ENCODE data around the gene CCDC68.
A peak's percentile ranks its signal among the peaks of the same experiment; 100 is the strongest.
"Not testable (repeated sequence)": the region's sequence is repeated elsewhere in the genome, so short reads cannot be mapped to it uniquely, and the experiment has no call there.

The CCDC68 gene

DNA sequence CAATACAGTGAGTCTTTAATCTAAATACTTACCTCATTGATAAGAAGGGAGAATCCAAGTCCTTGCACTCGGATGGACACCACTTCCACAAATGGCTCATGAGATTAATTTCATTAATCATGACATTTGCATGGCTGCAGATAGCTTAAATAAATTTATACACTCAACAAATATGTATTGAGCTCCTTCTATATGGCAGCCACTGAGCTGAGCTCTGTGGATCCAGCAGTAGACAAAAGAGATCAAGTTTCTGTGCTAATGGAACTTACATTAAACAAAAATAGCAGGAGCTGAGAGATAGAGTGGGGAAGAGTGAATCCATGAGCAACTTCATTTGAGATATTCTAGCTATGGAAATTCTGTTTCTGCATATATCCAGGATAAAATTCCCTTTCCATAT, 86.6 kb downstream of the CCDC68 start:
- DNase-seq = no peak

DNA sequence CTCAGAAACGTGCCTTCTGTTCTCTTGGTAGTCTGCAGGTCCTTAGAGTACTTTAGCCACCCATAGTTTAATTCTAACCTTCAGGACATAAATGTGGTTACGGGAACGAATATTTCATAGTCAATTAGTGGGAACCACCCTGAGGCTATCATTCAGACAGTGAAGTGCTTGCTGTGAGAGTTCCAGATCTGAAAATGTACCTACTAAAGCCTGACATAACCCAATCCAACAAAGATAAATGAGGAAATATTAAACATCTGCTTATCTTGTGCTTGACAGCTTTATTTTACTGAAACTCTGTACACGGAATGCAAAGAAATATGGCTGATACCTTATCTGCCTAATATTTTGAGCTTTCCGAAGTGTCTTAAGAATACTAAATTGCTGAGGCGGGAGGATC, 88.0 kb downstream of the CCDC68 start:
- no peak for DNase-seq

DNA sequence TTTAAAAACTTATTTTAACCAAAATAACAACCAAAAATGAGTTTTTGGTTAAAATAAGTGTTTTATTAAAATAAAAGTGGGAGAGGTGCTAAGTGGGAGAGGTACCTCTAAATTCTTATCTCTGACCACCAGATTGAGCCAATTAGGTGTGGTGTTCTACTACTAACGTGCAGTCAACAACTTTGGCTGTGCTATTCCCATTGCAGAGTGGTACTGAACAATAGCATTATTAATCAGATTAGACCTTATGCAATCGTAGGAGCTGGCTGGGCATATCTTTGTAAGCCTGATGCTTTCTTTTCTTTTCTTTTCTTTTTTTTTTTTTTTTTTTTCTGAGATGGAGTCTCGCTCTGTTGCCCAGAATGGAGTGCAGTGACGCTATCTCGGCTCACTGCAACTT, 92.1 kb downstream of the CCDC68 start:
- no peak for DNase-seq

DNA sequence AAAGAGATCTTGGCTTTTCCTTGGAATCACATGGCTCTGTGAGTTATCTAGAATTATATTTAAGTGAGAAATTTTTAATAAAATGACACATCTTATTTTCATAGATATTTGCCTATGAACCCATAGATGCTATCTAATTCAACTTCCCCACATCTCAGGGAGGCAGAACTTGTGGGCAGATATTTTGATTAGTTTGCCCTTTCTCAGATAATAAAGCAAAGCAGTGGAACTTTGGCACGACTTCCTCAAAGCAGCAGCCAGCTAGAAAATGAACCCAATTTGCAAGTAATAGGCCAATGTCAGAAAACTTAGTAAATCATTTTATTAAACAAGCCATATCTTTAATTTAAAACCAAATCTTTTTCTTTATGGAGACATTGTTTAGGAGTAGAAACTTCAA, 98.3 kb downstream of the CCDC68 start:
- DNase-seq = no peak

DNA sequence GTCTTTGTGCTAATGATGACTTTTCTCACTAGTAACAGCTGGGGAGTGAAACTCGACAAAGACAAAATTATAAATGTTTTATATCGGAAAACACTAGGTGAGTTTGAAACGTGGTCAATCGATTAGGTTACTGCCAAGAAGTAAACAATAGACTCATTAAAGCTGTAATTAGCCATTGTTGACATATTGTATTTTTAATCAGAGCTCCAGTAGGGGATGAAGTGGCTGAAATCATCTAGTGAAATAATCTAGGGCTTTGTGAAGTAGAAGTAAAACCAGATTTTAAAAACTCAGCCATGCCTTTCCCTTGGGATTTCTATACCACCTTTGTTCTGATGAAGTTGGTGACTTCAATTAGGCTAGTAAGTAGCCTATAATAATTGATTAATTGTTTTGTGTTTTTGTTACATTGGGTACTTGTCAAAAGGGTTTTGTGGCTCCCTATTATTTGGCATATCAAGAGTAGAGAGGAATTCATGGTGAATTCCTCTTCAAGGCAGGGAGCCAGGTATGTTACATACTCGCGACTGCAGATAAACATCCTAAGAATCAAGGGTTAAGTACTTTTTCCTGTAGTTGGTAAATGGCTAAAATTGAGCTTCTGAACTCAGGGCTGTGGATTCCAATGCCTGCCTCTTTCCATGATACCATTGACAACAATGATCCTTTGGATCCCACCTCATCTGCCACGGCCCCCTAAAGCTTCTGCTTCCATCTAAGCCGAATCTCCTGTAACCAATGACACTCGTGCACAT, 99.4 kb downstream of the CCDC68 start:
- DNase-seq = no peak

DNA sequence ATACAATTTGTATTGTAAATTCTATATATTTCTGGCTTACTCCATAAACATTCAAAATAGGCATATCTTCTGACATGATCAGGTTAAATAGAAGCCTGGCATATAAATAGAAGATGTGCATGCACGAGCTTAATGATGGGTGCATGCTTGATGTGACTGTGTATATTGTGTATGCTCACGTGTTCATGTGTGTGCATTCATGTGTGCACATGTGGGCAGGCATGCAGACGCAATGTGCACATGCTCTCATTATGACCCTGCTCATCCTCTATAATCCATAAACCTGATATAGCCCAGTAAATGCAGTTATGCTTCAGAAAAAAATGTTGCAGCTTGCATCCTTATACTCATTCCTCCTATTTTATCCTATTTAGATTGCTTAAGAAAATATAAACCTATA, 101.8 kb downstream of the CCDC68 start:
- no peak for DNase-seq

DNA sequence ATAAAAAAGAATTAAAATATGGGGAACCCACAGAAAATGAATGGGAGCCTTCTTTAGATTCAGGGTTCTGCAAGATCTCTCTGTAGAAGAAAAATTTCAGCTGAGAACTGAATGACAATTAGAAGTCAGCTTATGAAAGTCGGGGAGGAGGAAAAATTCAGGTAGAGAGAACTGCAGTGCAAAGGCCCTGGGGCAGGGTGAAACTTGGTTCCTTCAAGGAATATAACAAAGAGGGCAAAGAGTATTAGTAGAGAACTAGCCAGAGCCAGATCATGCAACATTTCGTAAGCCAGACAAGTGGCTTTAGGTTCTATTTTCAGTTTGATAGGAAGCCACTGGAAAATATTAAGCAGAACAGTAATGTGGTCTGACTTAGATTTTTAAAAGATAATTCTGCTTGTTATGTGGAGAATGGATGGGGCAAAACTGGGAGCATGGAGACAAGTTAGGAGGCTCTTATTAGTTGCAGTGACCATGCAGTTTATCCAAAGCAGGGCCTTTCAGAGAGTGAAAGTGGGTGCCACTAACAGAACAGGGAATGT, 103.1 kb downstream of the CCDC68 start:
- DNase-seq = no peak

DNA sequence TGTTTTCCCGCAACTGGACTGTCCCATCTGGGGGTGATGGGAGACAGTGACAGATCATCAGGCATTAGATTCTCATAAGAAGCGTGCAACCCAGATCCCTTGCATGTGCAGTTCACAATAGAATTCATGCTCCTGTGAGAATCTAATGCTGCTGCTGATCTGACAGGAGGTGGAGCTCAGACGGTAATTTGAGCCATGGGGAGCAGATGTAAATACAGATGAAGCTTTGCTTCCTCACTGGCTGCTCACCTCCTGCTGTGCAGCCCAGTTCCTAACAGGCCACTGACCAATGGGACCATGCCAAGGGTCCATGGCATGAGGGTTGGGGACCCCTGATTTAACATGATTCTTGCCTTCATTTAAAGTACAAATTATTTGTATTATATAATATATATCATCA, 104.2 kb downstream of the CCDC68 start:
- DNase-seq = not testable (repeated sequence)

DNA sequence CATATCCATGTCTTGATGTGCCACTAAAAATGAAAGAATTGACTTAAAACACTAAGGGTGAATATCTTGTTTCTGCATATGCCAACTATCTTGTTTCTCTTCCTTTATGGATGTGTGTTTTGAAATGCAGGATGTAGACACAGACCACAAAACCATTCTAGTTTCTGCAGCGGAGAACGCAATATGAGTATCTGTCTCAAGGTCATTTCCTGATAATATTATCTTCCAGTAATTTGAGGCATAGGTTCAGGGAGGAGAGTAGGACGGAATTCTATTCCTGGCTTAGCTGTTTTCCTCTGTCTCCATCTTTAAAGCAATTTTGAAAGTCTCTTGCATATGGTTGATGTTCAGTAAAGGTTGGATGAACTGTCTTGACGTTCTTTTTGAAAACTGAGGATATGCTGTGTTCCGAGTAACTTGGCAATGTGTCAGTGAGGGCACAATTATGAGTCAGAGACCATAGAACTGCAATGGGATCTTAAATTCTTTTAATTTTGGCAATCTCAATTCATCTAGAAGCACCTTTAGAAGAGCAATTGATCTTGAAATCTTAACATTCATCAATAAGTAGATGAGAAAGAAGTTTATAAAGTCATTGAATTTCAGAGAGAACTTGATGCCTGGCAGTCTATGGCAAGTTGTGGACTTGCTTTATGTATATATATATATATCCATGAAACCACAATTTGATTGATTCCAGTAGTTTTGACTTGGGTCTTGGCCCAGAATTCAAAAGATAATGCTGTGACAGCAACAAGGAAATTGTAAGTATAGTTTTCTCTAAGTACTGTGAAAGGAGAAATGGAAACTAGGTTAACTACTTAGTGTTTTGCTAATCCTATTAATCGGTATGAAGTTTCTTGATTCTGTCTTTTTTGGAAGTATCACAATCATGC, 106.2 kb downstream of the CCDC68 start:
- peak in 1 of 2 donors; percentile 30 for DNase-seq

Measured in inflammatory macrophage (primary cell).